ENCODE data around the gene ASPSCR1.

The ASPSCR1 gene

DNA sequence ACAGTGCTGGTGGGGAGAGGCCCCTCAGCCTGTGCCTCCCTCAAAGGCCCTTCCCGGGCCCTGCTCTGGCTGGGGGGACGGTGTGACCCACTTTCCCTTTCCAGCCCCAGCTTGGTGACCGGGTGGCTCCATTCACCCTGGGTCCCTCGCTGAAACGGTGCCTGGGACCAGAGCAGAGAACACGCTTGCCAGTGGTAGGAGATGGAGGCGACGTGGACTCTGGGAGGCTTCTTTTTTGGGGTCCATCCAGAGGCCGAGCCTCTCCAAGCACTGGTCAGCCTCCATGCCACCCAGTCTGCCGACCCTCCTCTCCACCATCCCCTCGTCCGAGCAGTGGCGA, 37.5 kb downstream of the ASPSCR1 start:
- Histone ChIP-seq H3K36me3 (ENCODE audit: control insufficient read depth in 1 of 2, insufficient read depth in 2 of 2, low read length in 2 of 2) (peaks cover 0 to 14% of the 10 kb centered on the region in 2 donors), H3K27ac (ENCODE audit: low read length) (no peak overlapping the region), H3K27me3 (ENCODE audit: low read depth, low read length) (no peaks in the 10 kb centered on the region), H3K4me1 (ENCODE audit: control insufficient read depth in 1 of 2, insufficient read depth in 2 of 2, low read length in 2 of 2) (peaks cover 0 to 6% of the 10 kb centered on the region in 2 donors), H3K9me3 (ENCODE audit: control insufficient read depth in 1 of 2, low read length in 2 of 2) (no peaks in the 10 kb centered on the region), H3K4me3 (ENCODE audit: low read depth in 1 of 2, low read length in 2 of 2) (no peak overlapping the region)

GRCh38 chr17:82015311-82015971, 38.0 kb downstream of the ASPSCR1 start:
- peaks cover 0 to 6% of the 10 kb centered on the region in 2 donors for H3K4me1 ChIP-seq (ENCODE audit: control insufficient read depth in 1 of 2, insufficient read depth in 2 of 2, low read length in 2 of 2)
- no peaks in the 10 kb centered on the region for H3K27me3 ChIP-seq (ENCODE audit: low read depth, low read length)
- peaks cover 0 to 14% of the 10 kb centered on the region in 2 donors for H3K36me3 ChIP-seq (ENCODE audit: control insufficient read depth in 1 of 2, insufficient read depth in 2 of 2, low read length in 2 of 2)
- no peak overlapping the region for H3K4me3 ChIP-seq (ENCODE audit: low read depth in 1 of 2, low read length in 2 of 2)
- H3K9me3 ChIP-seq (ENCODE audit: control insufficient read depth in 1 of 2, low read length in 2 of 2) = no peaks in the 10 kb centered on the region
- no peak overlapping the region for H3K27ac ChIP-seq (ENCODE audit: low read length)

DNA sequence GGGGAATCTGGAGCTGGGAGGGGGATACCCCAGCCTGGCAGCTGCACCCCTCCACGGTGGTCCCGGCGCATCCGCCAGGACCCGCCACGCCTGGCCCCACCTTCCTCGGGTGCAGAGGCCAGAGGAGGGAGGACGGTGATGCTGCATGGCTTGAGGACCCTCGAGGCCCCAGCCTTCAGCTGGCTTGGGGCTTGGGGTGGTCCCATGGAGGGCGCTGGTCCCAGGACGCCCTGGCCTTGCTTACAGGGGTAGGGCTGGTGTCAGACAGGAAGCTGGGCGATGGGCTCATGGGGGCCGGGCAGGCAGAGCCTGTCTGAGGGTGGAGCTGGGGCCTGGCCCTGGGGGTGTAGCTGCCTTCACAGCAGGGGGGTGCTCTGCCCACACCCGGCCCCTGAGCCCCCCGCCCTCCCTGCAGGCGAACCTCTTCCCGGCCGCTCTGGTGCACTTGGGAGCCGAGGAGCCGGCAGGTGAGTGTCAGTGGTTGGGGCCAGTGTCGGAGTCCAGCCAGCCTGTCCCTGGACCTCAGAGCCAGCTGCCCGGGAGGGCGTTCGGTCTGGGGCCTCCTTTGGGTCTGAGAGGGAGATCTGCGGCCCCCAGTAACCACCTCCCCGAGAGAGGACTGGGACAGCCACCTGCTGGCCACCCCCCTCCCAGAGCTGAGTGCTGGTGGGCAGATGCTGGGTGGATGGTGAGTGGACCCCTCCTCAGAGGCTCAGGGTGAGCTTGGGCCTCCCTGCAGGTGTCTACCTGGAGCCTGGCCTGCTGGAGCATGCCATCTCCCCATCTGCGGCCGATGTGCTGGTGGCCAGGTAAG, 38.8 kb downstream of the ASPSCR1 start:
- Histone ChIP-seq H3K27ac (ENCODE audit: low read length) (no peak overlapping the region), H3K27me3 (ENCODE audit: low read depth, low read length) (no peaks in the 10 kb centered on the region), H3K4me3 (ENCODE audit: low read depth in 1 of 2, low read length in 2 of 2) (no peak overlapping the region), H3K9me3 (ENCODE audit: control insufficient read depth in 1 of 2, low read length in 2 of 2) (no peaks in the 10 kb centered on the region), H3K4me1 (ENCODE audit: control insufficient read depth in 1 of 2, insufficient read depth in 2 of 2, low read length in 2 of 2) (peaks cover 0 to 9% of the 10 kb centered on the region in 2 donors), H3K36me3 (ENCODE audit: control insufficient read depth in 1 of 2, insufficient read depth in 2 of 2, low read length in 2 of 2) (peaks cover 0 to 14% of the 10 kb centered on the region in 2 donors)

DNA sequence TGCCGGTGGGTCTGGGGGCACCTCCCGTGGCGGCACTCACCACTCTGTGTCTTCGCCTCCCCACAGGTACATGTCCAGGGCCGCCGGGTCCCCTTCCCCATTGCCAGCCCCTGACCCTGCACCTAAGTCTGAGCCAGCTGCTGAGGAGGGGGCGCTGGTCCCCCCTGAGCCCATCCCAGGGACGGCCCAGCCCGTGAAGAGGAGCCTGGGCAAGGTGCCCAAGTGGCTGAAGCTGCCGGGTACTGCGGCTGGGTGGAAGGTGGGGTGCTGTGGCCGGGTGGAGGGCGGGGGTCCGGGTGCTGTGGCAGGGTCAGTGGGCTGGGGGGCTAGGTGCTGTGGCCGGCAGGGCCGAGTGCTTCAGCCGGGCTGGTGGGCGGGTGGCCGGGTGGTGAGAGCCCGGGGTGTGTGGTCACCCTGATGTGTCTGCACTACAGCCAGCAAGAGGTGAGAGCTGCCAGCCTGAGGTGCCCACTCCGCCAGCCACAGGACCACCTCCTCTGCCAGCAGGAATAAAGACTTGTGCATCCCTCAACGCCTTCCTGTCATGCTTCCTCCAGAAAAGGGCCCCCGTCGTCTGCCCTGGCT, 39.5 kb downstream of the ASPSCR1 start:
- Histone ChIP-seq H3K36me3 (ENCODE audit: control insufficient read depth in 1 of 2, insufficient read depth in 2 of 2, low read length in 2 of 2) (peaks cover 0 to 14% of the 10 kb centered on the region in 2 donors), H3K27ac (ENCODE audit: low read length) (no peak overlapping the region), H3K27me3 (ENCODE audit: low read depth, low read length) (no peaks in the 10 kb centered on the region), H3K4me1 (ENCODE audit: control insufficient read depth in 1 of 2, insufficient read depth in 2 of 2, low read length in 2 of 2) (peaks cover 5 to 16% of the 10 kb centered on the region in 2 donors), H3K4me3 (ENCODE audit: low read depth in 1 of 2, low read length in 2 of 2) (no peak overlapping the region), H3K9me3 (ENCODE audit: control insufficient read depth in 1 of 2, low read length in 2 of 2) (no peaks in the 10 kb centered on the region)

DNA sequence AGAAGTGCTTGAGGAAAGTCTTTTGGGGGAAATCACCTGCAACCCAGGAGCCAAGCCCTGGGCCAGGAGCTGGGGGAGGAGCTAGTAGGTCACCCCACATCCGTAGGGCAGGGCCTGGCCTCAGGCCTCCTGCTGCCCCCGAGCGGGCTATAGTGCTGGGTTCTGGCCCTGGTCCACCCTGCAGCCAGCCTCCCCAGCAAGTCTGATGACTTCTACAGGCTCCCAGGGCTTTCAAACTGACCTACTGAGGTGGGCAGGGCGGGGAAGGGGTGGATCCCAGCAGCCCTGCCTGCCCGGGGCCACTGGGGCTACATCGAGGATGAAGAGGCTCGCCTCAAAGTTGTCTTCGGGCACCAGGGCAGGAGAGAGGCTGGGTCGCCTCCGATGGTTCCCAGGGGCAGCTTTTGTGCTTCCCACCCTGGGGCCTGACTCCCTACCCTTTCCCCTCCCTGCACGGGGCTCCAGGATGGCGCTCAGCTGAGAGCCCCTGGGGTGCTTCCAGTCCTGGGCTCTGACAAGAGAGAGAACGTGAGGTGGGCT, 40.3 kb downstream of the ASPSCR1 start:
- H3K27me3 ChIP-seq (ENCODE audit: low read depth, low read length) = no peaks in the 10 kb centered on the region
- H3K4me3 ChIP-seq (ENCODE audit: low read depth in 1 of 2, low read length in 2 of 2) = no peak overlapping the region
- H3K36me3 ChIP-seq (ENCODE audit: control insufficient read depth in 1 of 2, insufficient read depth in 2 of 2, low read length in 2 of 2) = peaks cover 0 to 14% of the 10 kb centered on the region in 2 donors
- no peaks in the 10 kb centered on the region for H3K9me3 ChIP-seq (ENCODE audit: control insufficient read depth in 1 of 2, low read length in 2 of 2)
- peaks cover 5 to 18% of the 10 kb centered on the region in 2 donors for H3K4me1 ChIP-seq (ENCODE audit: control insufficient read depth in 1 of 2, insufficient read depth in 2 of 2, low read length in 2 of 2)
- H3K27ac ChIP-seq (ENCODE audit: low read length) = no peak overlapping the region

- Histone ChIP-seq H3K27me3 (ENCODE audit: low read depth, low read length) (no peaks in the 10 kb centered on the region), H3K27ac (ENCODE audit: low read length) (no peak overlapping the region), H3K36me3 (ENCODE audit: control insufficient read depth in 1 of 2, insufficient read depth in 2 of 2, low read length in 2 of 2) (peaks cover 0 to 14% of the 10 kb centered on the region in 2 donors), H3K4me3 (ENCODE audit: low read depth in 1 of 2, low read length in 2 of 2) (no peak overlapping the region), H3K9me3 (ENCODE audit: control insufficient read depth in 1 of 2, low read length in 2 of 2) (no peaks in the 10 kb centered on the region), H3K4me1 (ENCODE audit: control insufficient read depth in 1 of 2, insufficient read depth in 2 of 2, low read length in 2 of 2) (peaks cover 5 to 15% of the 10 kb centered on the region in 2 donors)
Observed at GRCh38 chr17:82018152-82018988, 40.9 kb downstream of the ASPSCR1 start.

GRCh38 chr17:82018989-82019689, 41.7 kb downstream of the ASPSCR1 start:
- no peaks in the 10 kb centered on the region for H3K27me3 ChIP-seq (ENCODE audit: low read depth, low read length)
- peaks cover 0 to 14% of the 10 kb centered on the region in 2 donors for H3K36me3 ChIP-seq (ENCODE audit: control insufficient read depth in 1 of 2, insufficient read depth in 2 of 2, low read length in 2 of 2)
- no peak overlapping the region for H3K27ac ChIP-seq (ENCODE audit: low read length)
- H3K9me3 ChIP-seq (ENCODE audit: control insufficient read depth in 1 of 2, low read length in 2 of 2) = no peaks in the 10 kb centered on the region
- peaks cover 9 to 23% of the 10 kb centered on the region in 2 donors for H3K4me1 ChIP-seq (ENCODE audit: control insufficient read depth in 1 of 2, insufficient read depth in 2 of 2, low read length in 2 of 2)
- H3K4me3 ChIP-seq (ENCODE audit: low read depth in 1 of 2, low read length in 2 of 2) = no peak overlapping the region

DNA sequence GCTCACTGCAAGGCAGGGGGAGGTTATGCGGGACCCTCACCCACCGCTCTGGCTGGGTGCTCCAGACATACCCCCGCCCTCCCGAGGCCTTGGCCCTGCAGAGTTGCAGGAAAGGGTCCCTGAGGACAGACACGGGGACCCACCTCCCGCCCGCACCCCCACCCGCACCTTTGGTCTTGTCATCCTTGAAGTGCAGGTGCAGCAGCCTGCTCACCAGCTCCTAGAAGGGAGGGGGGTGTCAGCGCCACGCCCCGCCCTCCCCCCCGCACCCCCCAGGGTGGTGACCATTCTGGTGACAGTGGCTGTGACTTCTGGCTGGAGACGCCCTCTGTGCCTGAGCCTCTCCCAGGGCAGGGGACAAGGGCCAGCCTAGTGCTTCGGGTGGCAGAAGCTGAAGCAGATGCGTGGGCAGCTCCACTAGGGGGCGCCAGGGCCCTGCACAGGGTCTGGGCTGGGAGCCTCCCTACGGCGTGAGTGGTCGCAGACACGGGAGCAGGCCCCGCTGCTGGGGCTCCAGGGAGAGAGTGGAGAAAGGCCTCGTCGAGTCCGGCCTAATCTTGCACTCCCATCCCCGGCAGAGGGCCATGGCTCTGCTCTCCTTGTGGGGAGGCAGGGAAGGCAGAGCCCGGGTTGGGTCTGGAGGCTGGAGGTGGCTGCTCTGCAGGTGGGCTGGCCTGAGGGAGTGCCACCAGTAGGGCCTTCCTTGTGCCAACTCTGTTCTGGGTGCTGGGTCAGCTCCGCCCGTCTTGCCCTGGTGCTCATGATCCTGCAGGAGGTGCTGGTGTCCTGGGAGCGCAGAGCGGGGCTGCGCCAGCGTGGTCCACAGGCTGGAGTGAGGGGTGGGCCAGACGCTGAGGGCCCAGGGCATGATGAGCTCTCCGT, 42.5 kb downstream of the ASPSCR1 start:
- no peaks in the 10 kb centered on the region for H3K9me3 ChIP-seq (ENCODE audit: control insufficient read depth in 1 of 2, low read length in 2 of 2)
- peaks cover 12 to 28% of the 10 kb centered on the region in 2 donors for H3K4me1 ChIP-seq (ENCODE audit: control insufficient read depth in 1 of 2, insufficient read depth in 2 of 2, low read length in 2 of 2)
- H3K4me3 ChIP-seq (ENCODE audit: low read depth in 1 of 2, low read length in 2 of 2) = no peak overlapping the region
- peaks cover 0 to 14% of the 10 kb centered on the region in 2 donors for H3K36me3 ChIP-seq (ENCODE audit: control insufficient read depth in 1 of 2, insufficient read depth in 2 of 2, low read length in 2 of 2)
- no peak overlapping the region for H3K27ac ChIP-seq (ENCODE audit: low read length)
- H3K27me3 ChIP-seq (ENCODE audit: low read depth, low read length) = no peaks in the 10 kb centered on the region

DNA sequence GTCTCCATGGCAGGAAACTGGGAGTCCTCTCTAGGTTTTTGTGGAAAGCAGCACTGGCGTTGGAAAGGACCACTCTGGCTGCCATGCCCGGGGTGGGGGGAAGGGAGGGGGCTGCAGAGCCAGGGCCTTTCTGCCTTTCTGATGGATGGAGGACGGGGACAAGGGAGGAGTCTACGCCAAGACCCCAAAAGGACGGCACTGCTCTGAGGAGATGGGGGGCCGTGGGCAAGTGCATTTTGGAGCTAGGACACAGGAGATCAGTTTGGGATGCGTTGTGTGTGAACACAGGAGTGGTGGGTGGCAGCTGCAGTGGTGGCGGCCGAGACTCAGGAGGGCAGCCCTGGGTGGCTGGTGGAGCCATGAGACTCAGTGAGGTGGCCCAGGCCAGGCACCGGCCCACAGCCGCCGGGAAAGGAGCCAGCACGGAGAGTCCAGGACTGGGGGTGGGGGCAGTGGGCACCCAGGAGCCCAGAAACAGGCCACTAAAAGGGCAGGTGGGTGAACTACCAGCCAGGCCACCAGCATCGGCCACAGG, 43.2 kb downstream of the ASPSCR1 start:
- no peak overlapping the region for H3K4me3 ChIP-seq (ENCODE audit: low read depth in 1 of 2, low read length in 2 of 2)
- H3K36me3 ChIP-seq (ENCODE audit: control insufficient read depth in 1 of 2, insufficient read depth in 2 of 2, low read length in 2 of 2) = peaks cover 0 to 14% of the 10 kb centered on the region in 2 donors
- no peak overlapping the region for H3K27ac ChIP-seq (ENCODE audit: low read length)
- H3K4me1 ChIP-seq (ENCODE audit: control insufficient read depth in 1 of 2, insufficient read depth in 2 of 2, low read length in 2 of 2) = peaks cover 12 to 28% of the 10 kb centered on the region in 2 donors
- H3K27me3 ChIP-seq (ENCODE audit: low read depth, low read length) = no peaks in the 10 kb centered on the region
- no peaks in the 10 kb centered on the region for H3K9me3 ChIP-seq (ENCODE audit: control insufficient read depth in 1 of 2, low read length in 2 of 2)

Data from muscle layer of duodenum (tissue), 2 donors.